Measurements from ENCODE around the gene HAND1. TPM values are rescaled to one million over a fixed set of nuclear protein-coding genes. Genes with fewer than 3 reads are reported as not detected.

The HAND1 gene
- total and polyA plus RNA-seq, 2 donors (not counting 1 experiment from before 2014, with no cell fraction given) = not detected

- Mint-ChIP-seq H3K9me3 (ENCODE audit: insufficient read depth) (peaks cover 4% of the 10 kb centered on the region), H3K4me3 (no peak overlapping the region), H3K27ac (no peak overlapping the region), H3K4me1 (no peaks in the 10 kb centered on the region), H3K27me3 (no peaks in the 10 kb centered on the region)
- intact Hi-C loops (cut with micrococcal nuclease) = no loop called here
- Histone ChIP-seq H2AFZ (ENCODE audit: insufficient read depth, low read depth, low read length, poor library complexity, severe bottlenecking) (no peak overlapping the region), H4K20me1 (ENCODE audit: control insufficient read depth, insufficient read depth, low read length, poor library complexity, severe bottlenecking) (no peaks in the 10 kb centered on the region), H3K79me2 (ENCODE audit: control insufficient read depth, insufficient read depth, low read length) (peaks cover 3% of the 10 kb centered on the region), H3K27ac (ENCODE audit: low read length in 2 of 2) (no peak overlapping the region), H3K4me3 (ENCODE audit: control extremely low read depth in 1 of 5, extremely low read depth in 1 of 5, insufficient read depth in 1 of 5, low read depth in 2 of 5, low read length in 4 of 5) (no peak overlapping the region), H3K36me3 (replicated peaks in 1 of 2; ENCODE audit: control extremely low read depth in 1 of 2, control insufficient read depth in 1 of 2, extremely low read depth in 1 of 2, insufficient read depth in 2 of 2, low read length in 1 of 2) (peaks cover under 1 to 14% of the 10 kb centered on the region in 2 experiments), H3K9me3 (ENCODE audit: control extremely low read depth in 1 of 3, control insufficient read depth in 2 of 3, insufficient read depth in 1 of 3, low read length in 2 of 3) (no peaks in the 10 kb centered on the region), H3K9ac (ENCODE audit: low read length) (no peak overlapping the region), H3K4me2 (replicated peaks; ENCODE audit: low read depth, low read length, poor library complexity, severe bottlenecking) (no peak overlapping the region), H3K27me3 (replicated peaks in 1 of 4; ENCODE audit: control extremely low read depth in 1 of 4, control insufficient read depth in 3 of 4, insufficient read depth in 4 of 4, low read length in 3 of 4) (no peaks in the 10 kb centered on the region), H3K4me1 (ENCODE audit: control insufficient read depth in 2 of 2, insufficient read depth in 2 of 2, low read length in 2 of 2) (no peaks in the 10 kb centered on the region)
- ATAC-seq (ENCODE audit: low read depth) = no peak
- WGBS (ENCODE audit: insufficient coverage) = 84% methylated on average over 3 of the region's 4 CpGs
- ChIA-PET CTCF (interaction anchor here (1.6 kb wide), 1 partner anchor 41 kb away, joined by 3 read pairs; no protein-coding TSS in a partner anchor), POLR2A (no interaction called here)
- TF ChIP-seq, protein P1, sequence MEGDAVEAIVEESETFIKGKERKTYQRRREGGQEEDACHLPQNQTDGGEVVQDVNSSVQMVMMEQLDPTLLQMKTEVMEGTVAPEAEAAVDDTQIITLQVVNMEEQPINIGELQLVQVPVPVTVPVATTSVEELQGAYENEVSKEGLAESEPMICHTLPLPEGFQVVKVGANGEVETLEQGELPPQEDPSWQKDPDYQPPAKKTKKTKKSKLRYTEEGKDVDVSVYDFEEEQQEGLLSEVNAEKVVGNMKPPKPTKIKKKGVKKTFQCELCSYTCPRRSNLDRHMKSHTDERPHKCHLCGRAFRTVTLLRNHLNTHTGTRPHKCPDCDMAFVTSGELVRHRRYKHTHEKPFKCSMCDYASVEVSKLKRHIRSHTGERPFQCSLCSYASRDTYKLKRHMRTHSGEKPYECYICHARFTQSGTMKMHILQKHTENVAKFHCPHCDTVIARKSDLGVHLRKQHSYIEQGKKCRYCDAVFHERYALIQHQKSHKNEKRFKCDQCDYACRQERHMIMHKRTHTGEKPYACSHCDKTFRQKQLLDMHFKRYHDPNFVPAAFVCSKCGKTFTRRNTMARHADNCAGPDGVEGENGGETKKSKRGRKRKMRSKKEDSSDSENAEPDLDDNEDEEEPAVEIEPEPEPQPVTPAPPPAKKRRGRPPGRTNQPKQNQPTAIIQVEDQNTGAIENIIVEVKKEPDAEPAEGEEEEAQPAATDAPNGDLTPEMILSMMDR (IDR thresholded peaks at IDR 0.05) = no peak
- no peak for TF ChIP-seq EZH2 (IDR thresholded peaks at IDR 0.05; ENCODE audit: borderline replicate concordance, insufficient read depth, low read depth, low read length, poor library complexity, severe bottlenecking)
- DNase-seq = no peak
Observed at GRCh38 chr5:154430466-154430865, 47.6 kb downstream of the HAND1 start.

- H3K9me3 Mint-ChIP-seq (ENCODE audit: insufficient read depth) = peaks cover 4% of the 10 kb centered on the region
- no peak overlapping the region for H3K27ac Mint-ChIP-seq
- POLR2A ChIA-PET = no interaction called here
Observed at GRCh38 chr5:154429341-154429740, 48.7 kb downstream of the HAND1 start.

More at GRCh38 chr5:154429341-154429740, 48.7 kb downstream of the HAND1 start:
- Histone ChIP-seq H3K4me3 (ENCODE audit: control extremely low read depth in 1 of 5, extremely low read depth in 1 of 5, insufficient read depth in 1 of 5, low read depth in 2 of 5, low read length in 4 of 5) (no peak overlapping the region), H3K27me3 (replicated peaks in 1 of 4; ENCODE audit: control extremely low read depth in 1 of 4, control insufficient read depth in 3 of 4, insufficient read depth in 4 of 4, low read length in 3 of 4) (no peaks in the 10 kb centered on the region), H3K4me2 (replicated peaks; ENCODE audit: low read depth, low read length, poor library complexity, severe bottlenecking) (no peak overlapping the region), H3K79me2 (ENCODE audit: control insufficient read depth, insufficient read depth, low read length) (peaks cover 10% of the 10 kb centered on the region), H3K9ac (ENCODE audit: low read length) (no peak overlapping the region), H4K20me1 (ENCODE audit: control insufficient read depth, insufficient read depth, low read length, poor library complexity, severe bottlenecking) (no peaks in the 10 kb centered on the region), H3K27ac (ENCODE audit: low read length in 2 of 2) (no peak overlapping the region), H2AFZ (ENCODE audit: insufficient read depth, low read depth, low read length, poor library complexity, severe bottlenecking) (no peak overlapping the region), H3K4me1 (ENCODE audit: control insufficient read depth in 2 of 2, insufficient read depth in 2 of 2, low read length in 2 of 2) (no peaks in the 10 kb centered on the region), H3K9me3 (ENCODE audit: control extremely low read depth in 1 of 3, control insufficient read depth in 2 of 3, insufficient read depth in 1 of 3, low read length in 2 of 3) (no peaks in the 10 kb centered on the region), H3K36me3 (replicated peaks in 1 of 2; ENCODE audit: control extremely low read depth in 1 of 2, control insufficient read depth in 1 of 2, extremely low read depth in 1 of 2, insufficient read depth in 2 of 2, low read length in 1 of 2) (peaks cover 1 to 5% of the 10 kb centered on the region in 2 experiments)
- ATAC-seq (ENCODE audit: low read depth) = no peak
- intact Hi-C loops (cut with micrococcal nuclease) = no loop called here
- H3K4me1 Mint-ChIP-seq = no peaks in the 10 kb centered on the region
- TF ChIP-seq, protein P1 (IDR thresholded peaks at IDR 0.05) = no peak
- TF ChIP-seq EZH2 (IDR thresholded peaks at IDR 0.05; ENCODE audit: borderline replicate concordance, insufficient read depth, low read depth, low read length, poor library complexity, severe bottlenecking) = no peak
- 100% methylated on average over 1 of the region's 1 CpG for WGBS (ENCODE audit: insufficient coverage)
- DNase-seq = no peak
- H3K4me3 Mint-ChIP-seq = no peak overlapping the region
- no peaks in the 10 kb centered on the region for H3K27me3 Mint-ChIP-seq
- CTCF ChIA-PET = no interaction called here
